ENCODE data around the gene CUX1.

DNA sequence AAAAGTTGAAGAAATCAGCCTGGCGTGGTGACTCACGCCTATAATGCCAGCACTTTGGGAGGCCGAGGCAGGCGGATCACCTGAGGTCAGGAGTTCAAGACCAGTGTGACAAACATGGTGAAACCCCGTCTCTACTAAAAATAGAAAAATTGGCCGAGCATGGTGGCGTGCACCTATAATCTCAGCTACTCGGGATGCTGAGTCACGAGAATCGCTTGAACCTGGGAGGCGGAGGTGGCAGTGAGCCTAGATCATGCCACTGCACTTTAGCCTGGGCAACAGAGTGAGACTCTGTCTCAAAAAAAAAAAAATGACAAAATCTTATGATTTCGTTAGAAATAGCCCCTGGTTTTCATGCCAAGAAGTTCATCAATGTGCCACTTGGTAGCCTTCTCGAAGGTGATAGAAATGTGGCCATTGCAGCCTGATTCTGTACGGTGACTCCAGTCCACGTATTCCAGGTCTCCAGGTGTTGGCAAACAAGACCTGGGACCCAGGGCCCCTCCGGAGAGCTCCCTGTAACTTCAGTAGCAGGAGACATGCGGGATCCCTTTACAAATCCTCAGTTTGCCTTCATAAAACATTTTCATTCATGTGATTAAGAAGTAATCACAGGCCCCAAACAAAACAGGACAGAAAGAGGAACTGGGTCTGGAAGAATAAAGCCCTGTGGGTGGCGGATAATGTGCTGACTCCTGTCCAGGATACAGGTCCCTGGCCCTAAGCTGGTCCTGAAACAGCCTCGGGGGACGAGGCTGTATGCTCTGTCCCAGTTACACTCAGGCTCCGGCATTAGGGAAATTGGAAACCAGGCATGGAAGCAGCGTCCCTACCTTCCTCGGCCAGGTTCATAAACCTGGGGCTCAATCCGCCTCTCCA lies 262.0 kb downstream of the CUX1 start:
- TF ChIP-seq, protein P1, sequence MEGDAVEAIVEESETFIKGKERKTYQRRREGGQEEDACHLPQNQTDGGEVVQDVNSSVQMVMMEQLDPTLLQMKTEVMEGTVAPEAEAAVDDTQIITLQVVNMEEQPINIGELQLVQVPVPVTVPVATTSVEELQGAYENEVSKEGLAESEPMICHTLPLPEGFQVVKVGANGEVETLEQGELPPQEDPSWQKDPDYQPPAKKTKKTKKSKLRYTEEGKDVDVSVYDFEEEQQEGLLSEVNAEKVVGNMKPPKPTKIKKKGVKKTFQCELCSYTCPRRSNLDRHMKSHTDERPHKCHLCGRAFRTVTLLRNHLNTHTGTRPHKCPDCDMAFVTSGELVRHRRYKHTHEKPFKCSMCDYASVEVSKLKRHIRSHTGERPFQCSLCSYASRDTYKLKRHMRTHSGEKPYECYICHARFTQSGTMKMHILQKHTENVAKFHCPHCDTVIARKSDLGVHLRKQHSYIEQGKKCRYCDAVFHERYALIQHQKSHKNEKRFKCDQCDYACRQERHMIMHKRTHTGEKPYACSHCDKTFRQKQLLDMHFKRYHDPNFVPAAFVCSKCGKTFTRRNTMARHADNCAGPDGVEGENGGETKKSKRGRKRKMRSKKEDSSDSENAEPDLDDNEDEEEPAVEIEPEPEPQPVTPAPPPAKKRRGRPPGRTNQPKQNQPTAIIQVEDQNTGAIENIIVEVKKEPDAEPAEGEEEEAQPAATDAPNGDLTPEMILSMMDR (IDR thresholded peaks at IDR 0.05): no peak
- no peak for TF ChIP-seq EZH2phosphoT487 (IDR thresholded peaks at IDR 0.05)

Data from neural progenitor cell (in vitro differentiated cells).